NK-92 treated with Interleukin-12 subunit alpha and Interleukin-12 subunit beta, amount 100 ng/mL, for 24 hours (cell line): ENCODE measurements around the gene GTPBP1.

ENCODE experiments used
- DNase-seq: peaks from one replicate; lab custom pipeline; 2025; lab: John Stamatoyannopoulos, UW

GTPBP1 gene

GRCh38 chr22:38741166-38741565 is 35.4 kb downstream of the GTPBP1 start:
- no peak for DNase-seq

DNA sequence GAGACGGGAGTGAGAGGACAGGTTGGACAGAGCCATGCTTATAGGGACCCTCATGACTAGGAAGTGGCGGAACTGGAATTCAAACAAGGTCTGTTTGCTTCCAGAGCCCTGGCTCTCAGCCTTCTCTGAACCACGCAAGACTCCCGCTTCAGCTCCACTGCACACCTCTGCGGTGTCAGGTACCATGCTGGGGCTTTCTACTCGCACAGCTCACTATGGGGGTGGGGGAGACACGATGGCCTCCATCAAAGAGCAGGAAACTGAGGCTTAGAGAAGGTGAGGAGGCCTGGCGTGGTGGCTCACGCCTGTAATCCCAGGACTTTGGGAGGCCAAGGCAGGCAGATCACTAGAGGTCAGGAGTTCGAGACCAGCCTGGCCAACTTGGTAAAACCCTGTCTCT is 35.8 kb downstream of the GTPBP1 start:
- no peak for DNase-seq

DNA sequence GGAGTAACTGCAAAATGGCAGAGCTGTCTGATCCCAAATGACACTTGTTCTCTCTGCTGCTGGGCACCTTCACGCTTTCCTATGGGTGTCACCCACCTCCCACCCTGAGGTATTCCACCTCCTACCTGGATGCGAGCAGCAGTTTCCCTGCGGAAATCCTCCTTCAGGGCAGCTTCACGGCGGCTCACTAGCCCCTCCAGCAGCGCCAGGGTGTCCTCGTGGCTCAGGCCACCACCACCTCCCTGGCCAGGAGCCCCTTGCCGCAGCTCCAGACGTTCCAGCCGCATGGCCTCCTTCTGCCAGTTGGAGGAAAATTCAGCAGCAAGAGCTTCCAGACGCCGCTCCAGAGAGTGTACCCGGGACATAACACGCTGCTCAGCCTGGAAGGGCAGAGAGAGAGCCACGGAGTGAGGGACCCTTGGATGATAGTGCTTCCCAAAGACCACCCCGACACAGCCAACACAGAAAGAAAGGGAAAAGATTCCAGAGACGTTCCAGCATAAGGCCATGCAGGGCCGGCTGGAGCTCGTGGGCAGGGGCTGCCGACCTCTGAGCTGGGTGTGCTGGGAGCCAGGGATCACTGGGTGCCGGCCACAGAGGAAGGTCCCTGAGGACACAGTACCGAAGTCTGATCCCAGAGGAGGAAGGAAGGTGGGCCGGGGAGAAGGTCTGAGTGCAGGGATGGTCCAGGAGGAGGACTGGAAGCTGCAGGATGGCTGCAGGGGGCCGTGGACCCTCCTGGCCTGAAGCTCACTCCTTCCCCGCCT is 36.6 kb downstream of the GTPBP1 start:
- DNase-seq = no peak

- no peak for DNase-seq
Measured at GRCh38 chr22:38744981-38745380, 39.2 kb downstream of the GTPBP1 start.

- no peak for DNase-seq
Measured at GRCh38 chr22:38745676-38746460, 40.1 kb downstream of the GTPBP1 start.

DNA sequence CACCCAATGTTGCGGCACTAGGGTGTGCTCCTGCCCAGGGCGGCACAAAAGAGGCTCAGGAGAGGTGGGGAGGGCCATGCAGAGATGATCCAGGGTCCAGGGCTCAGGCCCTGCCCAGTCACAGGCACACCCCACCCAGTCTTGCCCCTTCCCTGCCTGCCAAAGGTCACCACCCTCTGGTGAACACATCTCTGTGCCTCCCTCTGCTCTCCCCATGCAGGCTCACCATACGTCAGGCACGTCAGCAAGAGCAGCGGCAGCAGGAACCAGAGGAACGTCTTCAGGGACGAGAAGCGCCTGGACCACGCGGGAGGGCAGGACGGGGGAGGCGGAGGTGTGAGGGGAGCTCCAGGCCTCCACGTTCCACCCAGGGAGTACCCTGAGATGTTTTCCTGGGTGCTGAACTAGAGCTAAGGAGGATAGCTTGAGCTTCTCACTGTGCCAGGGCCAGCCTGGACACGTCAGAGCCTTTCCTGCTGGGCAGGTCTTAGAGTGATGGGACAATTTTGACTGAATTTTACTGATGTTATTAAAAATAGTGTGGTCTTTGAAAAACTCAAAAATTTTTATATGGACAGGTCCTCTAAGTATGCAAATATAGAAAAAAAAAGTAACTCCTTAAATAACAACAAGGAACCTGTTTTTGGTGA is 42.9 kb downstream of the GTPBP1 start:
- DNase-seq = no peak

- DNase-seq = no peak
Measured at GRCh38 chr22:38750104-38750503, 44.4 kb downstream of the GTPBP1 start.

GRCh38 chr22:38750638-38751037 is 44.9 kb downstream of the GTPBP1 start:
- DNase-seq = no peak

- DNase-seq = no peak
Measured at GRCh38 chr22:38751066-38751421, 45.3 kb downstream of the GTPBP1 start.

DNA sequence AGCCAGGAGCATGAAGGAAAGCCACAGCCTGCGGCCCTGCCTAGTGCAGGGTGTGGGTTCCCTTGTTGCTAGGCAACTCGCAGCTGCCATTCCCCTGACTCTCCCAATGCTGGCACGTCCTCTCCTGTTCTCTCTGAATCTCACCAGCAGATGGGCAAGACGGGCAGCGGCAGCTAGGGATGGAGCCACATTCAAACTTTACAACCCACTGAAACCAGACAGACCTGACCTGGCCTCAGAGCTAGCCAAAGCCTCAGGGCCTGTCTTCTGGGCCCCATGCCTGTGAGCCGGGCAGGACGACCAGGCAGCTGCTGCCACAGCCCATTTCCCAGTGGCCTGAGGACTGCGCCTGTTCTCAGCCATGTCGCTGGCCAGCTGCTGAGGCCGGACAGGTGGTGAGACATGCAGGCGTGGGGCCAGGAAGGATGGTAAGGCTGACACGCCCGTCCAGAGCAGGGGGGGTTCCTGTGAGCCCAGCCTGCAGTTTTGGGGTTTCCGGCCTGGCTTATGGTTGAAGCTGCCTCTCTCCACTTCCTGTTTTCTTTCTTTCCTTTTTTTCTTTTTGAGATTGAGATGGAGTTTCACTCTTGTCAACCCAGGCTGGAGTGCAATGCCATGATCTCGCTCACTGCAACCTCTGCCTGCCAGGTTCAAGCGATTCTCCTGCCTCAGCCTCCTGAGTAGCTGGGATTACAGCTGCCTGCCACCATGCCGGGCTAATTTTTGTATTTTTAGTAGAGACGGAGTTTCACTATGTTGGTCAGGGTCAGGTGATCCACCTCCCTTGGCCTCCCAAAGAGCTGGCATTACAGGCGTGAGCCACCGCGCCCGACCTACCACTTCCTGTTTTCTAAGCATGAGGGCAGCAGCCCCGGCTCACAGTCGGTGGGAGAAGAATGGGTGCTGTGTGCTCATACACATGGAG is 45.9 kb downstream of the GTPBP1 start:
- peak; percentile 72 for DNase-seq

- DNase-seq = peak; percentile 35
Measured at GRCh38 chr22:38753948-38754750, 48.4 kb downstream of the GTPBP1 start.

- no peak for DNase-seq
Measured at GRCh38 chr22:38754751-38755154, 49.0 kb downstream of the GTPBP1 start.

DNA sequence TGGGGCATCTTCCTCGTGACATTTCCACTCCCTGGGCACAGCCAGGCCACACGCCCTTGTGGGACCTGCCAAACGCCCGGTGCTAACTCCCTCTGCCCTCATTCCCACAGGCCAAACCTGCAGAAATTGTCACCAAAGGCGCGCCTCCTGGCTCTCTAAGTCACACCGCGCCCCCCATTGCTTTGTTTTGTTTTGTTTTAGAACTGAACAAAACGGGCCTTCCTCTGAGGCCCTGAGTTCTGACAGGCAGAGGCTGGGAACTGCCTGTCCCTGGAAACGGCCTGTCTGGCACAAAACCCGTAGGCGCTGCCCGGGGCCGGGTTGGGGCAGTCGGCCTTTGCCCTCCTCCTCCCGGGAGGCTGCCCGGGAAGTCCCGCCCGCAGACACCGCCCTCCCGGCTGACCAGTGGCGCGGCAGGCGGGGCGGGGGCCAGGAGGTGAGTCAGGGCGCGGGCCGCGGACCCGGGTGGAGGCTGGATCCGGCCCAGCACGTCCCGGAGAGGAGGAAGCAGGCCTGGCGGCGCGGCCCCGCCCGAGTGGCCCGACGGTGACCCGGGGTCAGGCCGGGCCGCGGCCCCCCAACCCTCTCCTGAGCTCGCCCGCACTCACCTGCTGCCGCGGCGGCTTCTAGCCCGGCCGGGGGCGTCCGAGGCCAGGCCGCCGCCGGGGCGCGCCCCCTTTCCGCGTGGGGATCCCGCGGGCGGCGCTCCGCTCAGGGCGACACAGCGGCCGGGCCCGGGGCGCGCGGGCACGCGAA is 49.6 kb downstream of the GTPBP1 start:
- DNase-seq = peak; percentile 64

- peak; percentile 84 for DNase-seq
Measured at GRCh38 chr22:38755911-38756532, 50.3 kb downstream of the GTPBP1 start, which contains the start of gene SUN2. Gene SUN2 (minus strand): TSS chr22:38755998. CDS start chr22:38752628, 3,370 bp downstream.

- DNase-seq = no peak
Measured at GRCh38 chr22:38756711-38757463, 51.1 kb downstream of the GTPBP1 start.

DNA sequence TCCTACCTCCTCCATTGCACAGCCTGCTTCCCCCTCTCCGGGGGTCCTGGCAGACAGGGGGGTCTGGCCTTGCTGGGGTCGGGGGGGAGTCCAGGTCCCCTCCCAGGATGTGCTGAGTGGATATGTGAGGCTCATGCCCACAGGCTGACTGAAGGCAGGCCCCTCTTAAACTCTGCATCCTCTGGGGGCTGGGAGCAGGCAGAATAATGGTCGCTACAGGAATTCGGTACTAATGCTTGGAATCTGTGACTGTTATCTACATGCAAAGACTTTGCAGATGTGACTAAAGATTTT is 51.7 kb downstream of the GTPBP1 start:
- no peak for DNase-seq

DNA sequence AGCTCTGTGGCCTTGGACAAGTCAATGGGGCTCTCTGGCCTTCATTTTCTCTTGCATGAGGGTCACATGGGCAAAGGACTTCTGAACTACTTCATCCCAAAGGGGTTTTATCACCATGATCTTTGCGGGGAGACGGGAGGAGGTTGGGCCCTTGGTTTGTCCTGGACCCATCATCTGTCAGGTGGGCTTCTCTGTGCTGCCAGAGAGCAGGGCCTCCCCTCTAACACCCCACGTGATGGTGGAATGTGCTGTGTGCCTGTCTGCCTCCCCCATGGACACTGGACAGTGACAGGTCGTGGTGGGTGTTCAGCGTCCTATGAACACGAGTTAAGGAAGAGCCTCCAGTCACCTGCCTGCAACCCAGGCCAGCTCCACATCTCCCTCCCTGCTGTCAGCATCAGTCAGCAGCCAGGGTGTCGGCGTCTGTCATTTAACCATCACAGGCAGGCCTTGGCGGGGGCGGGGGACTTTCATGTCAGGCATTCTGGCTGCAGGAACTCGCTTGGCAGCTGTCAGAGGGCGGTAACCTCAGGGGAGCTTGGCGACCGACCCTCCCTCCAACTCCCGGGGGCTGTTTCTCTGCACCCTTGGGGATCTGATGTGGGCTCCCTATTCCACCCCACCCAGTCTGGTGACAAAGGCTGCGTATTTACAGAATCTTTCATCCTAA is 52.7 kb downstream of the GTPBP1 start:
- DNase-seq = no peak

GRCh38 chr22:38759005-38759404 is 53.3 kb downstream of the GTPBP1 start:
- DNase-seq = no peak
